BLaER1 treated with 17β-estradiol and CSF1 and Interleukin-3, amounts not matched to agents 10 nM and 100 nM (cell line): ENCODE measurements around the gene TNNI2.
"Not testable (repeated sequence)": the region's sequence is repeated elsewhere in the genome, so short reads cannot be mapped to it uniquely, and the experiment has no call there.

Experiments
- H3K27ac ChIP-seq, 11 experiments: shearing (Covaris generic); formaldehyde crosslinking; 2 replicates each; pipeline ENCODE4 v1.8.1; 2022
- H3K27me3 ChIP-seq, 11 experiments: shearing (Covaris generic); formaldehyde crosslinking; 2 replicates each; pipeline ENCODE4 v1.8.1; 2022
- H3K36me3 ChIP-seq, 11 experiments: shearing (Covaris generic); formaldehyde crosslinking; 2 replicates each; pipeline ENCODE4 v1.8.1; 2022
- H3K4me1 ChIP-seq, 10 experiments: shearing (Covaris generic); formaldehyde crosslinking; 2 replicates each; pipeline ENCODE4 v1.8.1; 2022
- H3K4me2 ChIP-seq, 11 experiments: shearing (Covaris generic); formaldehyde crosslinking; 2 replicates each; pipeline ENCODE4 v1.8.1; 2022
- H3K4me3 ChIP-seq, 10 experiments: shearing (Covaris generic); formaldehyde crosslinking; 2 replicates each; pipeline ENCODE4 v1.8.1; 2022
- H3K9ac ChIP-seq, 11 experiments: shearing (Covaris generic); formaldehyde crosslinking; 2 replicates each; pipeline ENCODE4 v1.8.1; 2022
- H3K9me3 ChIP-seq, 11 experiments: shearing (Covaris generic); formaldehyde crosslinking; replicated peaks in 1 of 11; 2 replicates each; pipeline ENCODE4 v1.8.1; 2022
- H4K20me1 ChIP-seq, 11 experiments: shearing (Covaris generic); formaldehyde crosslinking; 2 replicates each; pipeline ENCODE4 v1.8.1; 2022
- Cebpa-rat ChIP-seq, 11 experiments: shearing (Covaris generic); IDR thresholded peaks; 2 replicates each; pipeline ENCODE4 v1.8.1; 2022

TNNI2 gene

DNA sequence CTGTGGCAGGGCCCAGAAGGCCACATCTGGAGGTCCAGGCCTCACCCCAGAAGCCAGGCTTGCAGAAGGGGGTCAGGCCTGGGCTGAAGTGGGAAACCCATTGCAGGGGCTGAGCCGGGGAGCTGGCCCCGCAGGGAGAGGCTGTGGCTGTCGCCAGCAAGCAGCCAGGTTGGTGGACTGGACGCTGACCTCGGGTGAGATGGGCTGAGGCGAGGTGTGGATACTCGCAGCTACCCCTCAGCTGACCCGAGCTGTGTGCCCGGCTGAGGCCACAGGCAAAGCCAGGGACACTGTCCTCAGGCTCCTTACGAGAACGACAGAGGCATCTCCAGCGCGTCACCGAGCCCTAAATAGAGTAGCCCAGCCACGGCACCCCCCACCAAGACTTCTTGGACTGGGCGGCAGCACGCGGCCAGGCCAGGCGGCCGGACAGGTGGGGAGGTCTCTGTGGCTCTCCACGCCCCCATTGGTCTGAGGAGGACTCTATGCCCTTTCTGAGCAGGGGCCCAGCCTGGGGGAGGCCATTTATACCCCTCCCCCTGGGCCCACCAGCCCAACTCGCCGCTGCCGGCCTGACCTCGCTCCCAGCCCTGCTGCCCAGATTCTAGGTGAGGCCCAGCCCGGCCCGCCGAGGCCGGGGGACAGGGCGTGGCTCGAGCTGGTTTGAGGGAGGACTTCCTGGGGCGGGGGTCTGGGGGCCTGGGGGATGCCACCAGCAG lies at the start of gene TNNI2:
Gene TNNI2, plus strand, starts transcription at position 556 of the 719 bp plus-strand sequence. CDS start 716 bp downstream, outside the sequence.
- no peak for TF ChIP-seq Cebpa-rat (IDR thresholded peaks at IDR 0.05)
- Histone ChIP-seq H4K20me1 (peaks cover 0 to 9% (median 0%) of the 10 kb centered on the region in 11 experiments; a peak in 3 of 22 replicates), H3K4me1 (peaks cover 64 to 69% (median 67%) of the 10 kb centered on the region in 10 experiments), H3K27me3 (peaks cover 0 to 6% (median 0%) of the 10 kb centered on the region in 11 experiments; a peak in 4 of 22 replicates), H3K36me3 (no peaks in the 10 kb centered on the region), H3K4me3 (peak within 1 kb of the TSS in 3 of 10 experiments; percentile 25 to 35 (median 34); a peak in 4 of 20 replicates), H3K9ac (peak within 1 kb of the TSS; percentile 50 to 69 (median 63); a peak in 19 of 22 replicates), H3K9me3 (no peaks in the 10 kb centered on the region), H3K27ac (peak within 1 kb of the TSS; percentile 47 to 81 (median 75); a peak in 20 of 22 replicates), H3K4me2 (peak within 1 kb of the TSS; percentile 76 to 100 (median 97))

DNA sequence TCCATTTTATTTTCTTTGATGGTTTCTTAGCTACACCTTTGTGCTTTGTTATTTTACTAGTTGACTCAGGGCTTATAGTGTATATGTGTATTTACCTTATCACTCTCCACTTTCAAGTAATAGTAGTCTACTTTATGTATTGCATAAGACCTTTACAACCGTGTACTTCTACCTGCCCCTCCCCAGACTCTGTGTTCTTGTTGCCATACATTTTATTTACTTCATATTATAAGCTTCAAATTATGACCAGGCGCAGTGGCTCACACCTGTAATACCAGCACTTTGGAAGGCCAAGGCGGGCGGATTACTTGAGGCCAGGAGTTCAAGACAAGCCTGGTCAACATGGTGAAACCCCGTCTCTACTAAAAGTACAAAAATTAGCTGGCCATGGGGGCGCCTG lies 46.9 kb upstream of the TNNI2 start:
- H3K27me3 ChIP-seq: no peaks in the 10 kb centered on the region
- peaks cover 17 to 22% (median 19%) of the 10 kb centered on the region in 10 experiments for H3K4me1 ChIP-seq
- H3K9me3 ChIP-seq: peaks cover 0 to 4% (median 0%) of the 10 kb centered on the region in 11 experiments; a peak in 1 of 22 replicates
- H3K36me3 ChIP-seq: no peaks in the 10 kb centered on the region
- peak overlapping the region in 6 of 11 experiments; percentile 1 to 67 (median 56); a peak in 9 of 22 replicates for H3K27ac ChIP-seq
- H4K20me1 ChIP-seq: no peaks in the 10 kb centered on the region
- no peak overlapping the region for H3K4me3 ChIP-seq
- H3K4me2 ChIP-seq: peak overlapping the region; percentile 52 to 80 (median 64)
- H3K9ac ChIP-seq: peak overlapping the region in 3 of 11 experiments; percentile 37 to 48 (median 40); a peak in 2 of 22 replicates
- no peak for TF ChIP-seq Cebpa-rat (IDR thresholded peaks at IDR 0.05)

DNA sequence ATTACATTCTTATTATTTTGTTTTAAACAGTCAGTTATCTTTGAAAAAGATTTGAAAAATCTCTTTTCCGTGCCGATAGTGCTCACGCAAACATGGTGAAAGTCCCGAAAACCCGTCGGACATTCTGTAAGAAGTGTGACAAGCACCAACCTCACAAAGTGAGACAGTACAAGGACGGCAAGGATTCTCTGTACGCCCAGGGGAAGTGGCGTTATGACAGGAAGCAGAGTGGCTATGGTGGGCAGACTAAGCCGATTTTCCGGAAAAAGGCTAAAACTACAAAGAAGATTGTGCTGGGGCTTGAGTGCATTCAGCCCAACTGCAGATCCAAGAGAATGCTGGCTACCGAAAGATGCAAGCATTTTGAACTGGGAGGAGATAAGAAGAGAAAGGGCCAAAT lies 46.3 kb upstream of the TNNI2 start:
- TF ChIP-seq Cebpa-rat (IDR thresholded peaks at IDR 0.05): no peak
- H3K27me3 ChIP-seq: no peaks in the 10 kb centered on the region
- H3K4me2 ChIP-seq: peak overlapping the region; percentile 52 to 80 (median 64)

DNA sequence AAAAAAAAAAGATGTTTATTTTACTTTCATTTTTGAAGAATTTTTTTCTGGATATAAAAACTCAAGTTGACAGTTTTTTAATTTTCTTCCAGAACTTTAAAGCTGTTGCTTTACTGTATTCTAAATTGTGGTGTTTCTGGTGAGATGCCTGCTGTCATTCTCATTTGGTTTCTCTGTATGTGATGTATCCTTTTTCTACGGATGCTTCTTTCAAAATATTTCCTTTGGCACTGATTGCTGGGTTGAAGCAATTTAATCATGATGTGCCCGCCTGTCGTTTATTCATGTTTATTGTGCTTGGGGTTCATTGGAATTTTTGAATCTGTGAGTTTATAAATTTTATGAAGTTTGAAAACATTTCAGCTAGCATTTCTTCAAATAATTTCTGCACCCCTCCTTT lies 45.7 kb upstream of the TNNI2 start:
- H3K27ac ChIP-seq: peak overlapping the region in 5 of 11 experiments; percentile 4 to 67 (median 56); a peak in 5 of 22 replicates
- H3K9me3 ChIP-seq: peaks cover 0 to 4% (median 0%) of the 10 kb centered on the region in 11 experiments; a peak in 1 of 22 replicates
- H3K27me3 ChIP-seq: no peaks in the 10 kb centered on the region
- H3K9ac ChIP-seq: no peak overlapping the region
- no peak for TF ChIP-seq Cebpa-rat (IDR thresholded peaks at IDR 0.05)
- H3K4me1 ChIP-seq: peaks cover 16 to 20% (median 19%) of the 10 kb centered on the region in 10 experiments
- no peaks in the 10 kb centered on the region for H4K20me1 ChIP-seq
- H3K36me3 ChIP-seq: no peaks in the 10 kb centered on the region
- 0 out of 20 replicates have a peak overlapping the region, but pooled peaks of 1 of the 10 experiments have one; percentile 45 for H3K4me3 ChIP-seq
- H3K4me2 ChIP-seq: peak overlapping the region; percentile 52 to 80 (median 64); a peak in 19 of 22 replicates

More for the DNA sequence above, 46.3 kb upstream of the TNNI2 start:
- peak overlapping the region in 3 of 11 experiments; percentile 37 to 48 (median 40); a peak in 4 of 22 replicates for H3K9ac ChIP-seq
- H3K4me1 ChIP-seq: peaks cover 16 to 20% (median 19%) of the 10 kb centered on the region in 10 experiments
- no peaks in the 10 kb centered on the region for H4K20me1 ChIP-seq
- H3K4me3 ChIP-seq: peak overlapping the region in 1 of 10 experiments; percentile 45; a peak in 1 of 20 replicates
- no peaks in the 10 kb centered on the region for H3K36me3 ChIP-seq
- peak overlapping the region in 7 of 11 experiments; percentile 1 to 67 (median 56); a peak in 11 of 22 replicates for H3K27ac ChIP-seq
- H3K9me3 ChIP-seq: peaks cover 0 to 4% (median 0%) of the 10 kb centered on the region in 11 experiments; a peak in 1 of 22 replicates

DNA sequence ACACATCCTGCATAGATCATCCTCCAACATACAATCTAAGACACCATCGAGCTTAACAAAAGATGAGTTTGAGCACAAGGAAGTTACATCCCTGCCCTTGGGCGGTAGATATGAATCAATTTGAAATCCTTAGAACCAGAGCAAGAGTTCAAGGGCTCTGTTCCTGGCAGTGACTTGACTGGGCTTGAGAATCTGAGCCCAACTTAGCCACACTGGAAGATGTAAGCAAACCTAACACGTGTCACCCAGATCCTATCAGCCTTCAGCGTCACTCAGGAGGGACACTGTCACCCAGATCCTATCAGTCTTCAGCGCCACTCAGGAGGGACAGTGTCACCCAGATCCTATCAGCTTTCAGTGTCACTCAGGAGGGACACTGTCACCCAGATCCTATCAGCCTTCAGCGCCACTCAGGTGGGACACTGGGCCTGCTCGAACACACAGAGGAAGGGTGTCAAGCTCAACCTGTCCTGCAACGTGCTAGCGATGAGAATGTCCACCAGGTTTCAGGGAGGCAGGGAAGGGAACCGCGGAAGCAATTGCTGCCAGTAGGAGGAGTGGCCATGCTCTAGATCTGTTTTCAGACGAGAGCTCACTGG lies 42.3 kb upstream of the TNNI2 start:
- Histone ChIP-seq H3K36me3 (no peaks in the 10 kb centered on the region), H3K4me2 (no peak overlapping the region), H3K9me3 (no peaks in the 10 kb centered on the region), H3K27ac (no peak overlapping the region), H3K9ac (no peak overlapping the region), H3K4me1 (peaks cover 16 to 20% (median 19%) of the 10 kb centered on the region in 10 experiments), H4K20me1 (no peaks in the 10 kb centered on the region), H3K27me3 (no peaks in the 10 kb centered on the region), H3K4me3 (no peak overlapping the region)
- TF ChIP-seq Cebpa-rat (IDR thresholded peaks at IDR 0.05): no peak

DNA sequence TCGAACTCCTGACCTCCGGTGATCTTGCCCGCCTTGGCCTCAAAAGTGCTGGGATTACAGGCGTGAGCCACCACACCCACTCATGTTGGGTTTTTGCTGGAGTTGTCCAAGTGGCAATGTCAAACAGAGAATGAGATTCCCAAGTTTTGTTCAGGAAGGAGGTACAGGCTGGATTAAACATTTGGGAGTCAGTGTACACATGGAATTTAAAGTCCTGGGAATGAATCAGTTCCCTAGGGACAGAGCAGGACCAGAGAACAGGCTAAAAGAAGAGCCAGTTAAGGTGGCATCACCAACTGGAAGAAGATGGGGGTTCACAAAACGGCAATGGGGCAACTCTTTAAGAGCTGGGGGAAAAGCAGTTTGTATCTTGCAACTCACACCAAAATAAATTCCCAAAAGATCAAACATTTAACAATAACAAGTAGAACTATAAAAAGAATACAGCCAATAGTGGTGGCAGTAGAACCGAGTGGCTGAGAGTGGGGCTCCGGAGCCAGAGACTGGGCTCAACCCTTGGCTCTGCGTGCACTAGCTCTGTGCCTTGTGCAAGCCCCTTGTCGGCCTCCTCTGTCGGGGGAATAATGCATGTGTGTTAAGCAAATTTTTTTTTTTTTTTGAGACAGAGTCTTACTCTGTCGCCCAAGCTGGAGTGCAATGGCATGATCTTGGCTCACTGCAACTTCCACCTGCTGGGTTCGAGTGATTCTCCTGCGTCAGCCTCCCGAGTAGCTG lies 41.2 kb upstream of the TNNI2 start:
- Histone ChIP-seq H3K9me3 (no peaks in the 10 kb centered on the region), H4K20me1 (no peaks in the 10 kb centered on the region), H3K4me2 (no peak overlapping the region), H3K27me3 (no peaks in the 10 kb centered on the region), H3K36me3 (no peaks in the 10 kb centered on the region), H3K9ac (no peak overlapping the region), H3K27ac (no peak overlapping the region), H3K4me3 (no peak overlapping the region), H3K4me1 (peaks cover 8 to 11% (median 10%) of the 10 kb centered on the region in 10 experiments)
- no peak for TF ChIP-seq Cebpa-rat (IDR thresholded peaks at IDR 0.05)

DNA sequence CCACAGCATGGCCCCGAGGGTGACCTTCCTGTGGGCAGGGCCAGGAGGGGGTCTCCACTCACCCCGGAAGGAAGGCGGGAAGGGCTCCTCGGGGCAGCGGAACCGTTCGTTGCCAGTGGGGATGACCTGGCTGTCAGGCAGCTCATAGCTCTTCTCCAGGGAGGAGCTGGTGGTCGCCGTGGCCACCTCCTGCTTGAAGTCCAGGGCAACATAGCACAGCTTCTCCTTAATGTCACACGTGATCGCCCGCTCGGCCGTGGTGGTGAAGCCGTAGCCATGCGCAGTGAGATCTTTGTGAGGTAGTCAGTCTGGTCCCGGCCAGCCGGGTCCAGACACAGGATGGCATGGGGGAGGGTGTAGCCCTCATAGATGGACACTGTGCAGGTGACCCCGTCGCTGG lies 35.5 kb upstream of the TNNI2 start:
- Histone ChIP-seq H3K27ac (no peak overlapping the region), H4K20me1 (no peaks in the 10 kb centered on the region), H3K9ac (no peak overlapping the region), H3K4me3 (no peak overlapping the region), H3K4me1 (no peaks in the 10 kb centered on the region), H3K4me2 (no peak overlapping the region), H3K27me3 (no peaks in the 10 kb centered on the region), H3K36me3 (no peaks in the 10 kb centered on the region), H3K9me3 (no peaks in the 10 kb centered on the region)
- TF ChIP-seq Cebpa-rat (IDR thresholded peaks at IDR 0.05): no peak

DNA sequence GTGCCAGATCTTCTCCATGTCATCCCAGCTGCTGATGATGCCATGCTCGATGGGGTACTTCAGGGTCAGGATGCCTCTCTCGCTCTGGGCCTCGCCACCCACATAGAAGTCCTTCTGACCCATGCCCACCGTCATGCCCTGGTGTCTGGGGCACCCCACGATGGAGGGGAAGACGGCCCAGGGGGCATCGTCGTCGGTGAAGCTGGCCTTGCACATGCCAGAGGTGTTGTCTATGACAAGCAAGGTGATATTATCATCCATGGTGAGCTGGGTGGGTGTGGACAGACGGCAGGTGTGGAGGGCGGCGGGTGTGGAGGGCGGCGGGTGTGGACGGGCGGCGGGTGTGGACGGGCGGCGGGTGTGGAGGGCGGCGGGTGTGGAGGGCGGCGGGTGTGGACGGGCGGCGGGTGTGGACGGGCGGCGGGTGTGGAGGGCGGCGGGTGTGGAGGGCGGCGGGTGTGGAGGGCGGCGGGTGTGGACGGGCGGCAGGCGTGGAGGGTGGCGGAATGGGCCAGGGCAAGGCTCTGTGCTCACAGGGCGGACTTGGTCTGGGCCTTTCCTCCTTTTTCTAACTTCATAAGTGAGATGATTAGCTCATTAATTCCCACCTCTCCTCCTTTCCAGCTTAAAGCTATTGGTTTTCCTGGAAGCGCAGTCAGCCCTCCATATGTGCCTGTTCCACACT lies 34.8 kb upstream of the TNNI2 start:
- not testable (repeated sequence) for H3K4me1 ChIP-seq, H3K4me2 ChIP-seq

More for the DNA sequence above, 34.8 kb upstream of the TNNI2 start:
- not testable (repeated sequence) for H3K27ac ChIP-seq, H3K36me3 ChIP-seq, H3K9ac ChIP-seq, H3K27me3 ChIP-seq, H4K20me1 ChIP-seq, H3K9me3 ChIP-seq, H3K4me3 ChIP-seq
